ENCODE results near the gene KCNT1. TPM values are rescaled to one million over a fixed set of nuclear protein-coding genes. Genes with fewer than 3 reads are reported as not detected.

Gene KCNT1
- total and polyA plus RNA-seq, 2 donors (not counting 3 experiments of a cell fraction or from before 2014, with no cell fraction given) = not detected

GRCh38 chr9:135812961-135813360, 111.0 kb downstream of the KCNT1 start:
- POLR2A ChIA-PET = no interaction called here
- H3K36me3 ChIP-seq (ENCODE audit: control insufficient read depth in 2 of 2, extremely low read depth in 1 of 2, insufficient read depth in 2 of 2, low read length in 2 of 2) = peaks cover 27 to 45% of the 10 kb centered on the region in 2 experiments
- CTCF ChIA-PET = no interaction called here

More at GRCh38 chr9:135812961-135813360, 111.0 kb downstream of the KCNT1 start:
- intact Hi-C loops (cut with micrococcal nuclease) (no loop called here), dilution Hi-C loops (cut with MboI; ENCODE audit: extremely low pct_ligation_motif_present, low sequenced_read_pairs) (no loop called here)
- Histone ChIP-seq H3K27me3 (ENCODE audit: control insufficient read depth in 2 of 2, insufficient read depth in 2 of 2, low read length in 2 of 2) (no peaks in the 10 kb centered on the region), H3K27ac (ENCODE audit: insufficient read depth, low read depth, low read length) (no peak overlapping the region), H3K9ac (replicated peaks; ENCODE audit: extremely low read depth, insufficient read depth, low read length) (no peak overlapping the region), H3K9me3 (replicated peaks; ENCODE audit: control insufficient read depth, insufficient read depth, low read length) (no peaks in the 10 kb centered on the region), H3K79me2 (ENCODE audit: control insufficient read depth, insufficient read depth, low read length) (no peaks in the 10 kb centered on the region), H2AFZ (ENCODE audit: low read depth, low read length) (no peak overlapping the region), H4K20me1 (replicated peaks; ENCODE audit: control insufficient read depth, extremely low read depth, insufficient read depth, low read length) (no peaks in the 10 kb centered on the region), H3K4me2 (ENCODE audit: insufficient read depth, low read length) (no peak overlapping the region), H3K4me1 (ENCODE audit: control insufficient read depth, extremely low read depth, insufficient read depth, low read length) (no peaks in the 10 kb centered on the region), H3K4me3 (replicated peaks in 1 of 3; ENCODE audit: insufficient read depth in 1 of 3, low read depth in 1 of 3, low read length in 3 of 3) (no peak overlapping the region), H3K9me1 (replicated peaks; ENCODE audit: control insufficient read depth, extremely low read depth, insufficient read depth, low read length) (no peaks in the 10 kb centered on the region)
- no peak for TF ChIP-seq CTCF (IDR thresholded peaks at IDR 0.05; ENCODE audit: extremely low read depth in 1 of 2, insufficient read depth in 1 of 2, low read depth in 1 of 2, low read length in 2 of 2)
- no peak for TF ChIP-seq JUN (IDR thresholded peaks at IDR 0.05; ENCODE audit: borderline replicate concordance, insufficient read depth, insufficient read length, low read depth)
- TF ChIP-seq FOS (IDR thresholded peaks at IDR 0.05; ENCODE audit: borderline replicate concordance, insufficient read depth, low read length) = no peak
- no peak for TF ChIP-seq POLR2A (IDR thresholded peaks at IDR 0.05; ENCODE audit: low read depth, low read length)
- TF ChIP-seq MYC (IDR thresholded peaks at IDR 0.05; ENCODE audit: low read depth, low read length) = no peak
- no peak for TF ChIP-seq EZH2 (IDR thresholded peaks at IDR 0.05; ENCODE audit: borderline replicate concordance, low read depth, low read length, severe bottlenecking)
- no peak for TF ChIP-seq POLR2AphosphoS5 (IDR thresholded peaks at IDR 0.05; ENCODE audit: insufficient read depth, low read depth, low read length)
- no peak for TF ChIP-seq MAX (IDR thresholded peaks at IDR 0.05; ENCODE audit: insufficient read depth, insufficient read length)
- TF ChIP-seq GATA2 (IDR thresholded peaks at IDR 0.05; ENCODE audit: insufficient read depth, insufficient read length, low read depth, low read length) = no peak
- FAIRE-seq = no peak
- DNase-seq (ENCODE audit: low read depth, low spot score) = no peak
- no TSS peak for BruUV-seq (replicated peaks)
